ENCODE measurements around the gene TXNDC2.

GRCh38 chr18:9866627-9867026, 19.1 kb upstream of the TXNDC2 start:
- TF ChIP-seq GLIS3 (CRISPR knock-in tag; IDR thresholded peaks at IDR 0.05) (no peak), PPARA (CRISPR knock-in tag; IDR thresholded peaks at IDR 0.05; ENCODE audit: borderline replicate concordance) (no peak), ZFP30 (CRISPR knock-in tag; IDR thresholded peaks at IDR 0.05) (no peak), PATZ1 (CRISPR knock-in tag; IDR thresholded peaks at IDR 0.05; ENCODE audit: borderline replicate concordance) (no peak), TSHZ2 (CRISPR knock-in tag; IDR thresholded peaks at IDR 0.05) (no peak), ZFP3 (CRISPR knock-in tag; IDR thresholded peaks at IDR 0.05) (no peak), ZNF70 (CRISPR knock-in tag; IDR thresholded peaks at IDR 0.05) (no peak), ISL1 (CRISPR knock-in tag; IDR thresholded peaks at IDR 0.05) (no peak), ZC3H10 (CRISPR knock-in tag; IDR thresholded peaks at IDR 0.05) (no peak), ZNF8 (CRISPR knock-in tag; IDR thresholded peaks at IDR 0.05) (no peak), BACH2 (CRISPR knock-in tag; IDR thresholded peaks at IDR 0.05; ENCODE audit: borderline replicate concordance) (no peak), CREB5 (CRISPR knock-in tag; IDR thresholded peaks at IDR 0.05; ENCODE audit: low read depth) (no peak)

Data from SK-N-SH treated with all-trans-retinoic acid at 6 μM for 48 hours (cell line).